HCT116 (cell line): ENCODE data around the gene NRGN.

Source experiments
- CEBPB ChIP-seq: IDR thresholded peaks from 2 replicates; pipeline ENCODE4 v1.6.1; 2012; ENCODE audit warnings: low read depth
- ELF1 ChIP-seq: IDR thresholded peaks from 2 replicates; pipeline ENCODE4 v1.6.1; 2012; ENCODE audit warnings: low read depth, borderline replicate concordance
- EZH2 ChIP-seq: fragments of 200-600 bp; sonication (generic); IDR thresholded peaks from 2 replicates; pipeline ENCODE4 v1.6.1; 2017; ENCODE audit warnings: antibody characterized with exemption, mixed run types
- EZH2phosphoT487 ChIP-seq: fragments of 200-600 bp; IDR thresholded peaks from 2 replicates; pipeline ENCODE4 v1.6.1; 2018; ENCODE audit warnings: antibody characterized with exemption, borderline replicate concordance
- FOSL1 ChIP-seq: IDR thresholded peaks from 2 replicates; pipeline ENCODE4 v1.6.1; 2012; ENCODE audit warnings: low read depth
- POLR2A ChIP-seq: IDR thresholded peaks from 2 replicates; pipeline ENCODE4 v1.7.0; 2011; ENCODE audit warnings: borderline replicate concordance; ENCODE audit not compliant: insufficient read depth, insufficient read length; ENCODE audit errors: extremely low read depth
- POLR2AphosphoS5 ChIP-seq: IDR thresholded peaks from 2 replicates; pipeline ENCODE4 v1.6.1; 2011; ENCODE audit warnings: mild to moderate bottlenecking, low read depth, low read length, moderate library complexity
- SIN3A ChIP-seq: IDR thresholded peaks from 2 replicates; pipeline ENCODE4 v1.6.1; 2012; ENCODE audit warnings: low read depth
- YY1 ChIP-seq: IDR thresholded peaks from 2 replicates; pipeline ENCODE4 v1.6.1; 2011; ENCODE audit warnings: low read length, low read depth, moderate library complexity, mild to moderate bottlenecking; ENCODE audit not compliant: insufficient replicate concordance; ENCODE audit errors: extremely low read depth
- ZFX ChIP-seq: fragments of 450-650 bp; IDR thresholded peaks from 2 replicates; pipeline ENCODE4 v1.6.1; 2017
- ZNF274 ChIP-seq: fragments of 200-500 bp; sonication (Bioruptor generic); IDR thresholded peaks from 2 replicates; pipeline ENCODE4 v1.6.1; 2014; ENCODE audit warnings: mild to moderate bottlenecking, low read depth, low read length, inconsistent platforms
- TF ChIP-seq, protein P1 (sequence below), 3 experiments: fragments of 200-600 bp in 1 of 3; sonication (generic) in 1 of 3; IDR thresholded peaks in 2 of 3; conservative IDR thresholded peaks in 1 of 3; 2 replicates each; pipeline ENCODE4 v1.5.1; 2012 to 2017; ENCODE audit warnings: low read depth in 2 of 3, low read length in 2 of 3, antibody characterized with exemption in 1 of 3, borderline replicate concordance in 1 of 3, control low read depth in 1 of 3, mild to moderate bottlenecking in 1 of 3, mixed read lengths in 1 of 3, mixed run types in 1 of 3, moderate library complexity in 1 of 3; ENCODE audit not compliant: insufficient read depth in 1 of 3
- TF ChIP-seq, protein P2 (sequence below): IDR thresholded peaks from 2 replicates; pipeline ENCODE4 v1.6.1; 2012
- TF ChIP-seq, protein P3 (sequence below): IDR thresholded peaks from 2 replicates; pipeline ENCODE4 v1.6.1; 2012; ENCODE audit warnings: low read depth

DNA sequence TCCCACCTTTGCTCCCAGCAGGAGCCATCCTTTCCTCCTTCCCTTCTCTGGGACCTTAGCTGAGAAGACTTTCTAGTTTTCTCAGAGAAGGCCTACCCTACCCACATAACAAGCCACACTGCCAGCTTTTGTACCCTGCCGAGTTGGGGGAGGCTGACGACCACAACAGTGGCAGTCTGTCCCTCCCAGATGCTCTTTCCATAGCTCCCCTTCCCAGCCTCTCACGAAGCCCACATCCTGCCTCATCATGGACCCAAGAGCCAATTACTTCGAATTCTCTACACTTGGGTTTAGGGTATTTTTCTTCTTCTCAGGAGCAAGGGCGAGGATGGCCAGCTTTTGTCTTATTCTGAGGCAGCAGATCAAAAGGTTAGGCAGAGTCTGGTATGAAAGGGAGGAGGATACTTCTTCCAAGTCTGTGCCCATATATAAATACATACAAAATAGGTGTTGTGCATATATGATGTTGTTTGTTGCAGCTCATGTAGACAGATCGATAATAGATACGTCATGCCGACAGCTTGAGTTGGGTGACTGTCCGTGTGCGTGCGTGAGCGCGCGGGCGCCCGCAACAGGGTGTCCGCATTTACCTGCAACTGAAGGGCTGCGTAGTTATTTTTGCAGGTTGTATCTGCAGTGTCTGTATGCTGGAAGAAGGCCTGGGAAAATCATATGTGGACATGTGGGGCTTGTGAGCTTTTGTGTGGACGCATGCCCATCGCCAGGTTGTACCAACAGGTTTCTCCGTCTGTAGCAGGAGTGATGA, 846 bp upstream of the NRGN start:
- TF ChIP-seq, protein P1, sequence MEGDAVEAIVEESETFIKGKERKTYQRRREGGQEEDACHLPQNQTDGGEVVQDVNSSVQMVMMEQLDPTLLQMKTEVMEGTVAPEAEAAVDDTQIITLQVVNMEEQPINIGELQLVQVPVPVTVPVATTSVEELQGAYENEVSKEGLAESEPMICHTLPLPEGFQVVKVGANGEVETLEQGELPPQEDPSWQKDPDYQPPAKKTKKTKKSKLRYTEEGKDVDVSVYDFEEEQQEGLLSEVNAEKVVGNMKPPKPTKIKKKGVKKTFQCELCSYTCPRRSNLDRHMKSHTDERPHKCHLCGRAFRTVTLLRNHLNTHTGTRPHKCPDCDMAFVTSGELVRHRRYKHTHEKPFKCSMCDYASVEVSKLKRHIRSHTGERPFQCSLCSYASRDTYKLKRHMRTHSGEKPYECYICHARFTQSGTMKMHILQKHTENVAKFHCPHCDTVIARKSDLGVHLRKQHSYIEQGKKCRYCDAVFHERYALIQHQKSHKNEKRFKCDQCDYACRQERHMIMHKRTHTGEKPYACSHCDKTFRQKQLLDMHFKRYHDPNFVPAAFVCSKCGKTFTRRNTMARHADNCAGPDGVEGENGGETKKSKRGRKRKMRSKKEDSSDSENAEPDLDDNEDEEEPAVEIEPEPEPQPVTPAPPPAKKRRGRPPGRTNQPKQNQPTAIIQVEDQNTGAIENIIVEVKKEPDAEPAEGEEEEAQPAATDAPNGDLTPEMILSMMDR (IDR thresholded peaks at IDR 0.05 in 2 of 3, conservative IDR thresholded peaks at IDR 0.05 in 1 of 3; ENCODE audit: borderline replicate concordance in 1 of 3, insufficient read depth in 1 of 3, low read depth in 2 of 3, low read length in 2 of 3), result no peak
- TF ChIP-seq ZNF274, result no peak
- TF ChIP-seq POLR2A, result no peak
- no peak for TF ChIP-seq ELF1
- TF ChIP-seq SIN3A, result no peak
- TF ChIP-seq POLR2AphosphoS5, result no peak
- no peak for TF ChIP-seq YY1
- no peak for TF ChIP-seq ZFX
- TF ChIP-seq, protein P2, sequence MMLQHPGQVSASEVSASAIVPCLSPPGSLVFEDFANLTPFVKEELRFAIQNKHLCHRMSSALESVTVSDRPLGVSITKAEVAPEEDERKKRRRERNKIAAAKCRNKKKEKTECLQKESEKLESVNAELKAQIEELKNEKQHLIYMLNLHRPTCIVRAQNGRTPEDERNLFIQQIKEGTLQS, result no peak
- TF ChIP-seq, protein P3, sequence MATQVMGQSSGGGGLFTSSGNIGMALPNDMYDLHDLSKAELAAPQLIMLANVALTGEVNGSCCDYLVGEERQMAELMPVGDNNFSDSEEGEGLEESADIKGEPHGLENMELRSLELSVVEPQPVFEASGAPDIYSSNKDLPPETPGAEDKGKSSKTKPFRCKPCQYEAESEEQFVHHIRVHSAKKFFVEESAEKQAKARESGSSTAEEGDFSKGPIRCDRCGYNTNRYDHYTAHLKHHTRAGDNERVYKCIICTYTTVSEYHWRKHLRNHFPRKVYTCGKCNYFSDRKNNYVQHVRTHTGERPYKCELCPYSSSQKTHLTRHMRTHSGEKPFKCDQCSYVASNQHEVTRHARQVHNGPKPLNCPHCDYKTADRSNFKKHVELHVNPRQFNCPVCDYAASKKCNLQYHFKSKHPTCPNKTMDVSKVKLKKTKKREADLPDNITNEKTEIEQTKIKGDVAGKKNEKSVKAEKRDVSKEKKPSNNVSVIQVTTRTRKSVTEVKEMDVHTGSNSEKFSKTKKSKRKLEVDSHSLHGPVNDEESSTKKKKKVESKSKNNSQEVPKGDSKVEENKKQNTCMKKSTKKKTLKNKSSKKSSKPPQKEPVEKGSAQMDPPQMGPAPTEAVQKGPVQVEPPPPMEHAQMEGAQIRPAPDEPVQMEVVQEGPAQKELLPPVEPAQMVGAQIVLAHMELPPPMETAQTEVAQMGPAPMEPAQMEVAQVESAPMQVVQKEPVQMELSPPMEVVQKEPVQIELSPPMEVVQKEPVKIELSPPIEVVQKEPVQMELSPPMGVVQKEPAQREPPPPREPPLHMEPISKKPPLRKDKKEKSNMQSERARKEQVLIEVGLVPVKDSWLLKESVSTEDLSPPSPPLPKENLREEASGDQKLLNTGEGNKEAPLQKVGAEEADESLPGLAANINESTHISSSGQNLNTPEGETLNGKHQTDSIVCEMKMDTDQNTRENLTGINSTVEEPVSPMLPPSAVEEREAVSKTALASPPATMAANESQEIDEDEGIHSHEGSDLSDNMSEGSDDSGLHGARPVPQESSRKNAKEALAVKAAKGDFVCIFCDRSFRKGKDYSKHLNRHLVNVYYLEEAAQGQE, result no peak
- TF ChIP-seq EZH2, result no peak
- TF ChIP-seq EZH2phosphoT487, result no peak
- TF ChIP-seq FOSL1, result no peak
- no peak for TF ChIP-seq CEBPB
